Kidney epithelial cell (primary cell): ENCODE data around the gene CDCP1. TPM values are rescaled to one million over a fixed set of nuclear protein-coding genes. Genes with fewer than 3 reads are reported as not detected.

Experiments
- DNase-seq: peaks from one replicate; pipeline ENCODE4 v3.0.0-alpha.2; 2010; ENCODE audit warnings: low read depth
- H3K27me3 ChIP-seq: 2 replicates; pipeline ENCODE4 v1.6.0; 2011; ENCODE audit warnings: low read length; ENCODE audit not compliant: control insufficient read depth, insufficient read depth
- H3K36me3 ChIP-seq: 2 replicates; pipeline ENCODE4 v1.5.1; 2011; ENCODE audit warnings: low read length; ENCODE audit not compliant: control insufficient read depth, insufficient read depth
- H3K4me3 ChIP-seq: 2 replicates; pipeline ENCODE4 v1.5.1; 2011; ENCODE audit warnings: low read depth, mild to moderate bottlenecking, control low read depth, low read length
- CTCF ChIP-seq: IDR thresholded peaks from 2 replicates; pipeline ENCODE4 v1.5.1; 2011; ENCODE audit warnings: mild to moderate bottlenecking, moderate library complexity, low read length, control low read depth, inconsistent platforms; ENCODE audit not compliant: insufficient read depth, poor library complexity, severe bottlenecking
- total RNA-seq: library from RNA; depleted of rRNA; stranded (reverse); fragments of >200 nt; gene quantifications from 2 replicates; pipeline ENCODE4 v1.2.3, GENCODE V29; 2015

The CDCP1 gene
- total RNA-seq, 1 donor from 2014 or later, result 82.0 TPM

GRCh38 chr3:45092132-45093031, 53.8 kb downstream of the CDCP1 start:
- TF ChIP-seq CTCF, result no peak
- H3K36me3 ChIP-seq, result peaks cover 12% of the 10 kb centered on the region
- H3K4me3 ChIP-seq, result no peak overlapping the region
- peak; percentile 96 for DNase-seq
- H3K27me3 ChIP-seq, result no peaks in the 10 kb centered on the region

GRCh38 chr3:45090855-45091254, 55.3 kb downstream of the CDCP1 start:
- Histone ChIP-seq H3K36me3 (peaks cover 13% of the 10 kb centered on the region), H3K27me3 (no peaks in the 10 kb centered on the region), H3K4me3 (no peak overlapping the region)
- TF ChIP-seq CTCF, result no peak
- DNase-seq, result no peak

- no peaks in the 10 kb centered on the region for H3K27me3 ChIP-seq
Observed at GRCh38 chr3:45088543-45089358, 57.4 kb downstream of the CDCP1 start.

GRCh38 chr3:45087155-45087554, 59.0 kb downstream of the CDCP1 start:
- Histone ChIP-seq H3K36me3 (peaks cover 12% of the 10 kb centered on the region), H3K27me3 (no peaks in the 10 kb centered on the region), H3K4me3 (no peak overlapping the region)
- no peak for TF ChIP-seq CTCF
- DNase-seq, result no peak

More at GRCh38 chr3:45088543-45089358, 57.4 kb downstream of the CDCP1 start:
- TF ChIP-seq CTCF, result no peak
- Histone ChIP-seq H3K4me3 (no peak overlapping the region), H3K36me3 (peaks cover 14% of the 10 kb centered on the region)
- no peak for DNase-seq

- Histone ChIP-seq H3K27me3 (no peaks in the 10 kb centered on the region), H3K36me3 (peaks cover 7% of the 10 kb centered on the region), H3K4me3 (no peak overlapping the region)
- no peak for DNase-seq
- no peak for TF ChIP-seq CTCF
Observed at GRCh38 chr3:45084820-45085816, 61.1 kb downstream of the CDCP1 start.
